Muscle layer of colon (tissue), 2 donors: ENCODE data around the gene DCT.
A peak's percentile ranks its signal among the peaks of the same experiment; 100 is the strongest.

Experiments
- H3K27ac ChIP-seq: one replicate; pipeline ENCODE4 v1.7.0; 2013; ENCODE audit warnings: low read depth, mild to moderate bottlenecking, low read length, moderate library complexity
- H3K27me3 ChIP-seq, 2 donors: one replicate each; pipeline ENCODE4 v1.7.0; 2013; ENCODE audit warnings: low read length in 2 of 2, mild to moderate bottlenecking in 2 of 2; ENCODE audit not compliant: insufficient read depth in 2 of 2, control insufficient read depth in 1 of 2
- H3K36me3 ChIP-seq: one replicate; pipeline ENCODE4 v1.7.0; 2013; ENCODE audit warnings: mild to moderate bottlenecking, low read length; ENCODE audit not compliant: insufficient read depth
- H3K4me1 ChIP-seq: one replicate; pipeline ENCODE4 v1.7.0; 2013; ENCODE audit warnings: mild to moderate bottlenecking, low read length; ENCODE audit not compliant: insufficient read depth
- H3K4me3 ChIP-seq, 2 donors: one replicate each; pipeline ENCODE4 v1.7.0; 2013; ENCODE audit warnings: low read length in 2 of 2, low read depth in 1 of 2, mild to moderate bottlenecking in 1 of 2, moderate library complexity in 1 of 2
- H3K9ac ChIP-seq: one replicate; pipeline ENCODE4 v1.7.0; 2013; ENCODE audit warnings: low read length
- H3K9me3 ChIP-seq: one replicate; pipeline ENCODE4 v1.7.0; 2013; ENCODE audit warnings: mild to moderate bottlenecking, low read length
- donor health status: abdominal sarcoma.
- donor health status: Adenocarcinoma of cecum.

Gene DCT

GRCh38 chr13:94394723-94395122 lies 84.8 kb downstream of the DCT start:
- Histone ChIP-seq H3K9ac (no peak overlapping the region), H3K27ac (no peak overlapping the region), H3K36me3 (no peaks in the 10 kb centered on the region), H3K27me3 (no peaks in the 10 kb centered on the region), H3K4me3 (no peak overlapping the region), H3K9me3 (no peaks in the 10 kb centered on the region), H3K4me1 (peaks cover 37% of the 10 kb centered on the region)

- peaks cover 36% of the 10 kb centered on the region for H3K4me1 ChIP-seq
- H3K27me3 ChIP-seq: no peaks in the 10 kb centered on the region
- H3K9me3 ChIP-seq: no peaks in the 10 kb centered on the region
- H3K4me3 ChIP-seq: no peak overlapping the region
- no peaks in the 10 kb centered on the region for H3K36me3 ChIP-seq
- peak overlapping the region; percentile 49 for H3K27ac ChIP-seq
- no peak overlapping the region for H3K9ac ChIP-seq
These were observed 88.6 kb downstream of the DCT start for GRCh38 chr13:94390881-94391280.

GRCh38 chr13:94389604-94390351 lies 89.7 kb downstream of the DCT start:
- H3K4me1 ChIP-seq: peaks cover 25% of the 10 kb centered on the region
- no peak overlapping the region for H3K27ac ChIP-seq
- H3K9me3 ChIP-seq: no peaks in the 10 kb centered on the region
- no peaks in the 10 kb centered on the region for H3K36me3 ChIP-seq
- H3K27me3 ChIP-seq: no peaks in the 10 kb centered on the region
- H3K9ac ChIP-seq: no peak overlapping the region
- no peak overlapping the region for H3K4me3 ChIP-seq

- no peaks in the 10 kb centered on the region for H3K9me3 ChIP-seq
- H3K9ac ChIP-seq: no peak overlapping the region
- H3K4me3 ChIP-seq: no peak overlapping the region
These were observed 92.4 kb downstream of the DCT start for GRCh38 chr13:94387047-94387446.

More at GRCh38 chr13:94387047-94387446, 92.4 kb downstream of the DCT start:
- Histone ChIP-seq H3K36me3 (no peaks in the 10 kb centered on the region), H3K27me3 (no peaks in the 10 kb centered on the region), H3K4me1 (peaks cover 13% of the 10 kb centered on the region), H3K27ac (no peak overlapping the region)
